Tibial nerve (tissue), 4 donors: ENCODE measurements around the gene ZBTB16.

Experiments used
- EP300 ChIP-seq, 2 donors: sonication (generic); formaldehyde crosslinking; IDR thresholded peaks; one replicate each; pipeline ENCODE4 v1.6.1; 2017; ENCODE audit warnings: antibody characterized with exemption in 2 of 2, mild to moderate bottlenecking in 1 of 2
- POLR2A ChIP-seq, 2 donors: fragments of 450-650 bp; IDR thresholded peaks; one replicate each; pipeline ENCODE4 v1.6.1; 2017; ENCODE audit warnings: antibody characterized with exemption in 2 of 2, mild to moderate bottlenecking in 2 of 2, moderate library complexity in 2 of 2
- TF ChIP-seq, protein P1 (sequence below), 5 experiments: fragments of 200-600 bp in 3 of 5; fragments of 450-650 bp in 2 of 5; sonication (generic) in 3 of 5; IDR thresholded peaks; one replicate each; pipeline ENCODE4 v1.5.1; 2016 to 2019; ENCODE audit warnings: antibody characterized with exemption in 5 of 5, mild to moderate bottlenecking in 3 of 5, moderate library complexity in 2 of 5

GRCh38 chr11:114272311-114272710 is 212.8 kb downstream of the ZBTB16 start:
- TF ChIP-seq, protein P1, sequence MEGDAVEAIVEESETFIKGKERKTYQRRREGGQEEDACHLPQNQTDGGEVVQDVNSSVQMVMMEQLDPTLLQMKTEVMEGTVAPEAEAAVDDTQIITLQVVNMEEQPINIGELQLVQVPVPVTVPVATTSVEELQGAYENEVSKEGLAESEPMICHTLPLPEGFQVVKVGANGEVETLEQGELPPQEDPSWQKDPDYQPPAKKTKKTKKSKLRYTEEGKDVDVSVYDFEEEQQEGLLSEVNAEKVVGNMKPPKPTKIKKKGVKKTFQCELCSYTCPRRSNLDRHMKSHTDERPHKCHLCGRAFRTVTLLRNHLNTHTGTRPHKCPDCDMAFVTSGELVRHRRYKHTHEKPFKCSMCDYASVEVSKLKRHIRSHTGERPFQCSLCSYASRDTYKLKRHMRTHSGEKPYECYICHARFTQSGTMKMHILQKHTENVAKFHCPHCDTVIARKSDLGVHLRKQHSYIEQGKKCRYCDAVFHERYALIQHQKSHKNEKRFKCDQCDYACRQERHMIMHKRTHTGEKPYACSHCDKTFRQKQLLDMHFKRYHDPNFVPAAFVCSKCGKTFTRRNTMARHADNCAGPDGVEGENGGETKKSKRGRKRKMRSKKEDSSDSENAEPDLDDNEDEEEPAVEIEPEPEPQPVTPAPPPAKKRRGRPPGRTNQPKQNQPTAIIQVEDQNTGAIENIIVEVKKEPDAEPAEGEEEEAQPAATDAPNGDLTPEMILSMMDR (IDR thresholded peaks at IDR 0.05), result no peak
- TF ChIP-seq POLR2A (IDR thresholded peaks at IDR 0.05) (no peak), EP300 (IDR thresholded peaks at IDR 0.05) (no peak)
